ENCODE results near the gene MAP1B.

The MAP1B gene

DNA sequence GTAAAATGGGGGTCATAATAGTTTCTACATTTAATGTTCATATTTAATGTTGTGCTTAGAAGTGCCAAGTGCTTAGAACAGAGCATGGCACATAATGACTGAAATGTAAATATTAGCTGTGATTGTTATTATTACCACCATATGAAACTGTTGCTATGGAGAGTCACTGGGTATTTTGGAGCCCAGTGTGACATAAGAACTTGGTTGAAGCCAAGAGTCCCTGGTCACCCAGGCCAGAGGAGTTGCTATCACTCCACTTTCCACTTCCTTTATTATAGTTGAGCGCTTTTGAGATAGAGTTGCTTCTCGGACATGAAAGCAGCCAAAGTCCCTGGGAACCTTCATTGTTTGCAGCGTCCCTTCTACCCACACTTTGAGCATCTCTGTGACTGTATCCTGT is 77.1 kb downstream of the MAP1B start:
- H3K36me3 ChIP-seq (ENCODE audit: insufficient read depth, low read length) = peaks cover 63% of the 10 kb centered on the region
- no peak overlapping the region for H3K9ac ChIP-seq (ENCODE audit: low read depth, low read length)
- H3K27me3 ChIP-seq (ENCODE audit: control insufficient read depth, insufficient read depth, low read length) = no peaks in the 10 kb centered on the region
- H3K9me3 ChIP-seq (replicated peaks; ENCODE audit: low read length) = no peaks in the 10 kb centered on the region
- no peak overlapping the region for H3K4me3 ChIP-seq (ENCODE audit: low read length)
- no peak overlapping the region for H3K4me2 ChIP-seq (ENCODE audit: low read length)
- H3K4me1 ChIP-seq (ENCODE audit: control insufficient read depth, insufficient read depth, low read length) = peaks cover 35% of the 10 kb centered on the region

DNA sequence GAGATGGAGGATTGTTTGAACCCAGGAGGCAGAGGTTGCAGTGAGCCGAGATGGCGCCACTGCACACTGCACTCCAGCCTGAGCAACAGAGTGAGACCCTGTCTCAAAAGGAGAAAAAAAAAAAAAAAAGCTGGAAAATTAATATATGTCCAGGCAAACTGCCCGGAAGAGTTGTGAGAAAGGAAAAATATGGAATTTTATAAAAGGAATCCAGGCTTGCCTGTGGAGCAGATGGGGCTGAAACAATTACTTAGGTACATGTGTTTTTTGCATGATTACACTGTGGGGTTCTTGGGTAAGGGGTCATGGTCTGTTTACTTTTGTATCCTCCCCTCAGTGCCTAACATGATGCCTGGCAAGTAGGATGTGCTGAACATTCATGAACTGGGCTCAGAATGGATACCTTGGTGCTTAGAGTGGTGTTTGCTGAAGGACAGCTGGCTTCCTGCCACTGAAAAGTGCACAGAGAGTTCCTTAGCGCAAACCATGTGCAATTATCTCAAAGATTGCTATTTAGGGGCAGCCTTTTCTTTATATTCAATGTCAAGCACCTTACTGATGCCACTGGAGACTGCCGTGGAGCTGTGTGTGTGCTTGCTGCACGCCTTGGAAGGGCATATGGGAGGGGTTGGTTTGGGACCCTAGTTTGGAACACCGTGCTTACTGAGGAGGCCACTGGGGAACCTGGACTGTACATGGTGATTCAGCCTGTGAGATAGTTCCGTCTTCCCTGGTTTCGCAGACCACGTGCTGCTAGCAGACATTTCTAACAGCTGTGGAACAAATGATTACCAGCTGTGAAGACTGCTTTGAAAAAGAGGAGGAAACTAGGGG is 78.4 kb downstream of the MAP1B start:
- Histone ChIP-seq H3K9ac (ENCODE audit: low read depth, low read length) (no peak overlapping the region), H3K36me3 (ENCODE audit: insufficient read depth, low read length) (peaks cover 73% of the 10 kb centered on the region), H3K4me1 (ENCODE audit: control insufficient read depth, insufficient read depth, low read length) (peaks cover 22% of the 10 kb centered on the region), H3K4me3 (ENCODE audit: low read length) (no peak overlapping the region), H3K9me3 (replicated peaks; ENCODE audit: low read length) (no peaks in the 10 kb centered on the region), H3K4me2 (ENCODE audit: low read length) (no peak overlapping the region), H3K27me3 (ENCODE audit: control insufficient read depth, insufficient read depth, low read length) (no peaks in the 10 kb centered on the region)

DNA sequence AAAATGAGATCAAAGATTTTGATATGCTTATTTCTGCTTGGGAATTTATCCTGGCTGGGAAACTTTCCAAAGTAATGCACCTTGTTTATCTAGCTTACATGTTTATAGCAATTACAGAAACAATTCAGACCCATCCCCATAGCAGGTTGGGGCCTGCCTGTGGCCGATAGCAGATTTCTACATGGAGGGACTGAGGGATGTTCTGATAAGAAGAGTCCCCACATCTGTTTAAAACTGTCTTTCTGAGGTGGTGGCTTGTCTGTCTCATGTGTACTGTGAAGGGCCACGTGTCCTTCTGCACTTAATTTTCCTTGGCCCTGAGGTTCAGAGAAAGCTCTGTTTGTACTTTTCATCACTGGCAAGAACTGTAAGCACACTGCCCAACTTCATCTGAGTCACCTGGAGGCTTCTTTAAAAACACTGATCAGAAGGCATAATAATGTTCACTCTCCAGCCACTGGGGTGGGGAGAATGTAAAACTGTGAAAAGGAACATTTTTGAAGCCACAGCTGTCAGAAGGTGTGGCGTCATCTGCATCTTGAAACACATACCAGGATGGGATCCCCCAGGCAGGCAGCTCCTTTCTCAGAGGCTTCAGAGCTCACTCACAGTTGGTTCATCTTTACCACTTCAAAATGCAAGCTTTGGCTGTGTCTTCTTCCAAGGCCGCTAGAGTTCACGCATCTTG is 80.3 kb downstream of the MAP1B start:
- Histone ChIP-seq H3K4me3 (ENCODE audit: low read length) (no peak overlapping the region), H3K9me3 (replicated peaks; ENCODE audit: low read length) (no peaks in the 10 kb centered on the region), H3K36me3 (ENCODE audit: insufficient read depth, low read length) (peaks cover 86% of the 10 kb centered on the region), H3K27me3 (ENCODE audit: control insufficient read depth, insufficient read depth, low read length) (no peaks in the 10 kb centered on the region), H3K9ac (ENCODE audit: low read depth, low read length) (no peak overlapping the region), H3K4me1 (ENCODE audit: control insufficient read depth, insufficient read depth, low read length) (peaks cover 12% of the 10 kb centered on the region), H3K4me2 (ENCODE audit: low read length) (no peak overlapping the region)

DNA sequence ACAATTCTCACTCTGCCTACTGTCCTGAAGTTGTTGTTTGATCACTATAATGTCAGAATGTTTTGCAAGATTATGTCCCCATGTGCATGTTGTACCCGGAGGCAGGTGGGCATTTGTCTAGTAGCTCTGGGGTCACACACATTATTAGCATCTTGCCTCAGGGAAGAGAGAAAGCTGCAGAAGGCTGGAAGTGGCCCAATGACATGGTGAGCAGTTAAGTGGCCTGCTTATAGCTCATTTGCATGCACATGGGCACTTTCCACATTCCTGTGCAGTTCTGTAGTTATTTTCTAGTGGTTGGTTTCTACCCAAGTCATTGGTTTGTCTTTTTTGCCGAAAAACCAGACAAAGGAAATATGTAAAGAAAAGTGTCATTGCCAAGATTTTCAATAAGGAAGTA is 80.9 kb downstream of the MAP1B start:
- no peak overlapping the region for H3K4me3 ChIP-seq (ENCODE audit: low read length)
- H3K4me1 ChIP-seq (ENCODE audit: control insufficient read depth, insufficient read depth, low read length) = peaks cover 7% of the 10 kb centered on the region
- H3K4me2 ChIP-seq (ENCODE audit: low read length) = no peak overlapping the region
- peaks cover 91% of the 10 kb centered on the region for H3K36me3 ChIP-seq (ENCODE audit: insufficient read depth, low read length)
- H3K27me3 ChIP-seq (ENCODE audit: control insufficient read depth, insufficient read depth, low read length) = no peaks in the 10 kb centered on the region
- H3K9me3 ChIP-seq (replicated peaks; ENCODE audit: low read length) = no peaks in the 10 kb centered on the region
- no peak overlapping the region for H3K9ac ChIP-seq (ENCODE audit: low read depth, low read length)

DNA sequence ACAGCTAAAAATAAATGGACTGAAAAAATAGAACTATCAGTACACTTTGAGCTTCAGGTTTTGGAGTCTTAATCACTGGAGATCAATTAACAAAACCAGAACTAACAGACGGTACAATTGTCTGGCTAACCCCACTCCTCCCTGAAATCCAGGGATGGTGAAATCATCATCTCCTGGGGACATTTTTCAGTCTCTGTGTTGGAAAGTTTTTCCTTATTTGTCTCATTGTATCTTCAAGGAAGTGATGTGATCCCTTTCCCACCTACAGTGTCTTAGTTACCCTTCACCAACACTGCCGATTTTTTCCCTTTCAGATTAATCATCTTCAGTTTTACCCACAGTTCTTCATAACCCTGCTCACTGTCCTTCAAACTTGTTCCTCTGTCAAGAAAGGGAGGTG is 81.9 kb downstream of the MAP1B start:
- Histone ChIP-seq H3K4me3 (ENCODE audit: low read length) (no peak overlapping the region), H3K4me2 (ENCODE audit: low read length) (no peak overlapping the region), H3K27me3 (ENCODE audit: control insufficient read depth, insufficient read depth, low read length) (no peaks in the 10 kb centered on the region), H3K4me1 (ENCODE audit: control insufficient read depth, insufficient read depth, low read length) (peaks cover 7% of the 10 kb centered on the region), H3K9me3 (replicated peaks; ENCODE audit: low read length) (no peaks in the 10 kb centered on the region), H3K36me3 (ENCODE audit: insufficient read depth, low read length) (peaks cover 87% of the 10 kb centered on the region), H3K9ac (ENCODE audit: low read depth, low read length) (no peak overlapping the region)

DNA sequence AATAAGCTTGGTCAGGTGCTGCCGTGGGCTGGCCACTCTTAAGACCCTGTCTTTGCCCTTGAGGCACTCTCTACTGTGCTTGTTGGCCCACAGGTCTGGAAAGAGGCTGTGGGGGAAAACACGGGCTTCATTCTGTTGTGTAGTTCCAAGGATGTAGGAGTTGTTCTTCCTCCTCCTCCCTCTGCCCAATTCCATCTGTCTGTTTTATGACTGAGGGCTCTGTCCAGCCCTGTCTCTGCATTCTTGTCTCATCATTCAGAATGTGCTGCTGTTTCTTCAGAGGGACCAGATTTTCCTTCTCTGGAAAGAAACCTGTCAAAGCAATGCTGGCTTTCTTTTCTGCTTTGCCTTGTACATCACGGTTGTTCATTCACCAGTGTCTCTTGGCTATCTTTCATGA is 84.1 kb downstream of the MAP1B start:
- Histone ChIP-seq H3K4me1 (ENCODE audit: control insufficient read depth, insufficient read depth, low read length) (no peaks in the 10 kb centered on the region), H3K9me3 (replicated peaks; ENCODE audit: low read length) (no peaks in the 10 kb centered on the region), H3K4me3 (ENCODE audit: low read length) (no peak overlapping the region), H3K4me2 (ENCODE audit: low read length) (no peak overlapping the region), H3K9ac (ENCODE audit: low read depth, low read length) (no peak overlapping the region), H3K36me3 (ENCODE audit: insufficient read depth, low read length) (peaks cover 87% of the 10 kb centered on the region), H3K27me3 (ENCODE audit: control insufficient read depth, insufficient read depth, low read length) (no peaks in the 10 kb centered on the region)

DNA sequence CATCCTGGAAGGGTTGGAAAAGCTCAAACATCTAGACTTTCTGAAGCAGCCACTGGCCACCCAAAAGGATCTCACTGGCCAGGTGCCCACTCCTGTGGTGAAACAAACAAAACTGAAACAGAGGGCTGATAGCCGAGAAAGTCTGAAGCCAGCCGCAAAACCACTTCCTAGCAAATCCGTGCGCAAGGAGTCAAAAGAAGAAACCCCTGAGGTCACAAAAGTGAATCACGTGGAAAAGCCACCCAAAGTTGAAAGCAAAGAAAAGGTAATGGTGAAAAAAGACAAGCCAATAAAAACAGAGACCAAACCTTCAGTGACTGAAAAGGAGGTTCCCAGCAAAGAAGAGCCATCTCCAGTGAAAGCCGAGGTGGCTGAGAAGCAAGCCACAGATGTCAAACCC is 87.6 kb downstream of the MAP1B start:
- Histone ChIP-seq H3K4me1 (ENCODE audit: control insufficient read depth, insufficient read depth, low read length) (no peaks in the 10 kb centered on the region), H3K36me3 (ENCODE audit: insufficient read depth, low read length) (peaks cover 89% of the 10 kb centered on the region), H3K4me3 (ENCODE audit: low read length) (no peak overlapping the region), H3K9me3 (replicated peaks; ENCODE audit: low read length) (no peaks in the 10 kb centered on the region), H3K4me2 (ENCODE audit: low read length) (no peak overlapping the region), H3K9ac (ENCODE audit: low read depth, low read length) (no peak overlapping the region), H3K27me3 (ENCODE audit: control insufficient read depth, insufficient read depth, low read length) (no peaks in the 10 kb centered on the region)

DNA sequence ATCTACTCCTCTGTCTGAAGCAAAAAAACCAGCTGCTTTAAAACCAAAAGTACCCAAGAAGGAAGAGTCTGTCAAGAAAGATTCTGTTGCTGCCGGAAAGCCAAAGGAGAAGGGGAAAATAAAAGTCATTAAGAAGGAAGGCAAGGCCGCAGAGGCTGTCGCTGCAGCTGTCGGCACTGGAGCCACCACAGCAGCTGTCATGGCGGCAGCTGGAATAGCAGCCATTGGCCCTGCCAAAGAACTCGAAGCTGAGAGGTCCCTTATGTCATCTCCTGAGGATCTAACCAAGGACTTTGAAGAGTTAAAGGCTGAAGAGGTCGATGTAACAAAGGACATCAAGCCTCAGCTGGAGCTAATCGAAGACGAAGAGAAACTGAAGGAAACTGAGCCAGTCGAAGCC is 88.3 kb downstream of the MAP1B start:
- Histone ChIP-seq H3K9me3 (replicated peaks; ENCODE audit: low read length) (no peaks in the 10 kb centered on the region), H3K4me3 (ENCODE audit: low read length) (no peak overlapping the region), H3K9ac (ENCODE audit: low read depth, low read length) (no peak overlapping the region), H3K36me3 (ENCODE audit: insufficient read depth, low read length) (peaks cover 90% of the 10 kb centered on the region), H3K27me3 (ENCODE audit: control insufficient read depth, insufficient read depth, low read length) (no peaks in the 10 kb centered on the region), H3K4me1 (ENCODE audit: control insufficient read depth, insufficient read depth, low read length) (no peaks in the 10 kb centered on the region), H3K4me2 (ENCODE audit: low read length) (no peak overlapping the region)

DNA sequence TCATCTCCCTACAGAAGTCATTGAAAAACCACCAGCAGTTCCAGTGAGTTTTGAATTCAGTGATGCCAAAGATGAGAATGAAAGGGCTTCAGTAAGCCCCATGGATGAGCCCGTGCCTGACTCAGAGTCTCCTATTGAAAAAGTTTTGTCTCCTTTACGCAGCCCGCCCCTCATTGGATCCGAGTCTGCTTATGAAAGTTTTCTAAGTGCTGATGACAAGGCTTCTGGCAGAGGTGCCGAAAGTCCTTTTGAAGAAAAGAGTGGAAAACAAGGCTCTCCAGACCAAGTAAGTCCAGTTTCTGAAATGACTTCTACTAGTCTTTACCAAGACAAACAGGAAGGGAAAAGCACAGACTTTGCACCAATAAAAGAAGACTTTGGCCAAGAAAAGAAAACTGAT is 90.1 kb downstream of the MAP1B start:
- Histone ChIP-seq H3K4me2 (ENCODE audit: low read length) (no peak overlapping the region), H3K27me3 (ENCODE audit: control insufficient read depth, insufficient read depth, low read length) (no peaks in the 10 kb centered on the region), H3K4me3 (ENCODE audit: low read length) (no peak overlapping the region), H3K4me1 (ENCODE audit: control insufficient read depth, insufficient read depth, low read length) (no peaks in the 10 kb centered on the region), H3K36me3 (ENCODE audit: insufficient read depth, low read length) (peaks cover 93% of the 10 kb centered on the region), H3K9ac (ENCODE audit: low read depth, low read length) (no peak overlapping the region), H3K9me3 (replicated peaks; ENCODE audit: low read length) (no peaks in the 10 kb centered on the region)

DNA sequence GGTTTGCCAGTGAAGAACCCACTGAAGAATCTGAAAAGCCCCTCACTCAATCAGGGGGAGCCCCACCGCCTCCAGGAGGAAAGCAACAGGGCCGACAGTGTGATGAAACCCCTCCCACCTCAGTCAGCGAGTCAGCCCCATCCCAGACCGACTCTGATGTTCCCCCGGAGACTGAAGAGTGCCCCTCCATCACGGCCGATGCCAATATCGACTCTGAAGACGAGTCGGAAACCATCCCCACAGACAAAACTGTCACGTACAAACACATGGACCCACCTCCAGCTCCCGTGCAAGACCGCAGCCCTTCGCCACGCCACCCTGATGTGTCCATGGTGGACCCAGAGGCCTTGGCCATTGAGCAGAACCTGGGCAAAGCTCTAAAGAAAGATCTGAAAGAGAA is 92.4 kb downstream of the MAP1B start:
- Histone ChIP-seq H3K9me3 (replicated peaks; ENCODE audit: low read length) (no peaks in the 10 kb centered on the region), H3K27me3 (ENCODE audit: control insufficient read depth, insufficient read depth, low read length) (no peaks in the 10 kb centered on the region), H3K4me3 (ENCODE audit: low read length) (no peak overlapping the region), H3K36me3 (ENCODE audit: insufficient read depth, low read length) (peaks cover 97% of the 10 kb centered on the region), H3K9ac (ENCODE audit: low read depth, low read length) (no peak overlapping the region), H3K4me2 (ENCODE audit: low read length) (no peak overlapping the region), H3K4me1 (ENCODE audit: control insufficient read depth, insufficient read depth, low read length) (no peaks in the 10 kb centered on the region)

DNA sequence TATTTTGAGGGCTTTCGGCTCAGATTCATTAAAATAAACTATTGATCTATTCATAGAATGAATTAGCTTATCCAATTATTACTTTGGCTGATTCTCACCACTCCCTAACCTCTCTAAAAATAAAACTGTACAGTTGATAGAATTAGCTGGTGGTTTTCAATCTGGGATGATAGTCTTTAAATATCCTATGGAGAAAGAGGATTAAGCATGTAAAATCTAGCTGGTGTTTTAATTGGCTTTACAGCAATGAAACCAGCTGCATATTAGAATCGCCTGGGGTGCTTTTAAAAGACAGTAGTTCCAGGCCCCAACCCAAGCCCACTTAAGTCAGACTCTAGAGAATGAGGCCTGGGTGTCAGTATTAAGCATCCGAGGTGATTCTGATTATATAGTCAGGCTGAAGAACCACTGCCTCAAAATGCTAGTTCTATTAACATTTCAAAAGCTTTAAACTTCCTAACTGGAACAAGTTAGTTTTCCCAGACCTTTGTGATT is 95.1 kb downstream of the MAP1B start:
- Histone ChIP-seq H3K27me3 (ENCODE audit: control insufficient read depth, insufficient read depth, low read length) (no peaks in the 10 kb centered on the region), H3K4me2 (ENCODE audit: low read length) (no peak overlapping the region), H3K36me3 (ENCODE audit: insufficient read depth, low read length) (peaks cover 95% of the 10 kb centered on the region), H3K9ac (ENCODE audit: low read depth, low read length) (no peak overlapping the region), H3K4me1 (ENCODE audit: control insufficient read depth, insufficient read depth, low read length) (peaks cover 12% of the 10 kb centered on the region), H3K9me3 (replicated peaks; ENCODE audit: low read length) (no peaks in the 10 kb centered on the region), H3K4me3 (ENCODE audit: low read length) (no peak overlapping the region)

All from skeletal muscle satellite cell (primary cell).